ENCODE measurements around the gene GOLIM4.
"Not testable (repeated sequence)": the region's sequence is repeated elsewhere in the genome, so short reads cannot be mapped to it uniquely, and the experiment has no call there.

Gene GOLIM4

GRCh38 chr3:168047190-168047795 is 48.4 kb downstream of the GOLIM4 start:
- DNase-seq (ENCODE audit: low spot score) = peak; percentile 89

- DNase-seq (ENCODE audit: low spot score) = peak; percentile 21
Observed at GRCh38 chr3:168044049-168044448, 51.7 kb downstream of the GOLIM4 start.

DNA sequence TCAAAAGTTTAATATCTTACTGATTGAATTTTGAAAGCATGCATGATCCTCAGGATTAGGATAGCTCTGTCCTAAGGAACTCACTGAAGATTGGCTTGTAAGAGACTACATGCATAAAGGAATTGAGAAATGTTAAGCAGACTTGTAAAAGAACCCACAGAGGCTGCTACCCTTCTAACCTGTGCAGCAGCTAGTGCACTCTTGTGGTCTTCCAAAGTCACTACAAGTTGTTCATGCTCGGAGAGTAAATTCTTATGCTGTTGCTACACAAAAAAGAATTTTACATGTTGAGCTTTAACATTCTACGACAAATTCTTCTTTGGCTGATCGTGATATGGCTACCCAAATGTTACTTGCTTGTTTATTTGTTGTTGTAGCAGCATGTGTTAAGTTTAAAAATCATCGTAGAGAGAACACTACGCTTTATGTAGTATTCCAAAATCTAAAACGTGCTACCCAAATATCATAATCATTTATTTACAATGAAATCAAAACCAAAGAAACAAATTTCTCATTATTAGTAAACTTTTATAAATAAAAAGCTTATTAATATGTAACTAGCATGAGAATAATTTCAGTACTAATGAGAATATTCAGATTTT is 55.0 kb downstream of the GOLIM4 start:
- DNase-seq (ENCODE audit: low spot score) = peak; percentile 73

DNA sequence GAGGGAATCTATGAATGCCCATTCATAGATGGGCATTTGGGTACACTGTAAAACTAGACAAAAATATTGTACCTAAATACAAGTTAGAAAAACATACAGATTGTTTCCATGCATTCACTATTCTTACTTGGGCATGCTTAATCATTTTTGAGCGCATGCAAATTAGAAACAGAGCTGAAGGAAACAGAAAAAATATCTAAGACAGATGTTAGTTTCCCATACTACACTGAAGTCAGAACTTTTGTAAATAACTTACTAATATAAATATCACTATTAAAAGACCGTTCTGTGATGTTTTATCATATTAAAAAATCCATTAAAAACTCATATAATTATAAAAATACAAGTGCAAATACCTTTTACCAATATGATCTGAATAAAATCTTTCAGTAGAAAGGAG is 58.7 kb downstream of the GOLIM4 start:
- DNase-seq (ENCODE audit: low spot score) = no peak

- no peak for DNase-seq (ENCODE audit: low spot score)
Observed at GRCh38 chr3:168036619-168037018, 59.1 kb downstream of the GOLIM4 start.

GRCh38 chr3:168034152-168034928 is 61.4 kb downstream of the GOLIM4 start:
- no peak for DNase-seq (ENCODE audit: low spot score)

- no peak for DNase-seq (ENCODE audit: low spot score)
Observed at GRCh38 chr3:168030577-168030976, 65.1 kb downstream of the GOLIM4 start.

DNA sequence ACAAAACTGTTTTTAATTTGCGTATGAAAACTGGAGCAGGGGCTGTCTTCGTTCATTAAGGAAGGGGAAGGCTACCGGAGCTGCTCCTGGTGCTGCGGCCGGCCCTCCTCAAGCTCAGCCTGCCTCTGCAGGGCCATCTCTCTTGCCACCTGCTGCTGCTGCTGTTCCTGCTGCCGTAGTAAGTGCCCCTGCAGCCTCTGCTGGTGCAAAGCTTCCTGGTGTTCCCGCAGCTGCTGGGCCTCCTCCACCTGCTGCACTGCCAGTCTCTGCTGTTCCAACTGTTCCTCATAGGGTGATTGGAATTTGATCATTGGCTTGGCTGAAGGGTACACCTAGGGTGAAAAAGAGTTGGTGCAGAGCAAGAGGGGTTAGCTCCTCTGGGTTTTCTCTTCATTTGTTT is 66.0 kb downstream of the GOLIM4 start:
- DNase-seq (ENCODE audit: low spot score) = no peak

GRCh38 chr3:168028086-168028485 is 67.6 kb downstream of the GOLIM4 start:
- no peak for DNase-seq (ENCODE audit: low spot score)

- DNase-seq (ENCODE audit: low spot score) = no peak
Observed at GRCh38 chr3:168026764-168027163, 69.0 kb downstream of the GOLIM4 start.

GRCh38 chr3:168025076-168025475 is 70.6 kb downstream of the GOLIM4 start:
- no peak for DNase-seq (ENCODE audit: low spot score)

- DNase-seq (ENCODE audit: low spot score) = no peak
Observed at GRCh38 chr3:168024537-168024941, 71.2 kb downstream of the GOLIM4 start.

GRCh38 chr3:168021737-168022450 is 73.8 kb downstream of the GOLIM4 start:
- no peak for DNase-seq (ENCODE audit: low spot score)

- not testable (repeated sequence) for DNase-seq (ENCODE audit: low spot score)
Observed at GRCh38 chr3:168011280-168011679, 84.4 kb downstream of the GOLIM4 start.

DNA sequence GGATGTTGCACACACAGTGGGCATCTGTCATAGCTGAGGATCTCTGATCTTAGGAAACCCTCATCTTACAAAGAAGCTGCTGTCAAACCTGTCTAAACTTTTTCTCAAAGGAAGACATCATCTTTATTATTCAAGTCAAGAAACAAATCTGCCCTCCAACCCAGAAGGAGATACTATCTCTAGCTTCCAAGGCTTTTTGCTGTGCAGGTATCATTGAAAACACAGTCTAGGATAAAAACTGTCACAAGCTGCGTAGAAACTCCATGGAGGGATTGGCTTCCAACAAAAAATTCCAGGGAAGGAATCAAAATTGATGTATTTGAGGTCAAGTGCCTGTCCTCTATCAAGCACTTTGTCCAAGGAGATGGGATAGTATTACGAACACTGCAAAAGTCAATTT is 89.1 kb downstream of the GOLIM4 start:
- no peak for DNase-seq (ENCODE audit: low spot score)

GRCh38 chr3:168003911-168004310 is 91.8 kb downstream of the GOLIM4 start:
- DNase-seq (ENCODE audit: low spot score) = no peak

DNA sequence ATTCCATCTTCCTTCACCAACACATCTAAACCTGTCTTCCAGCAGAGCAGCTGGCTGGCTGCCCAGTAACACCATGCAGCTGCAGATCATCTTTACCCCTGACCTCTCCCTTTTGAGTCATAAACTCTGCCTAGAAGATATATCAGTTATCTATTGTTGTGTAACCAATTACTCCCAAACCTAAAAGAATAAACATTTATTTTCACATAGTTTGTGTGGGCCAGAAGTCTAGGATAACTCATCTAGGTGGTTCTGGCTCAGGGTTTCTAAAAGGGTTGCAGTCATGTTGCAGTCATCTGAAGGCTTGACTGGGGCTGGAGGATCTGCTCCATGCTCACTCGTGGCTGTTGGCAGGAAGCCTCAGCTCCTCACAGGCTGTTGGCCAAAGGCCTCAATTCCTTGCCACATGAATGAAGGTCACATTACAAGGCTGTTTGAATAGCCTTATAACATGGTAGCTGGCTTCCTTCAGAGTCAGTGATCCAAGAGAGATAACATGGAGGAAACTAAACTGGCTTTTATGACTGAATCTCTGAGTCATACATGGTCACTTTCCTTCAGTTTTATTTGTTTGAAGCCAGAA is 92.8 kb downstream of the GOLIM4 start:
- DNase-seq (ENCODE audit: low spot score) = no peak

GRCh38 chr3:168001244-168001643 is 94.5 kb downstream of the GOLIM4 start:
- DNase-seq (ENCODE audit: low spot score) = no peak

DNA sequence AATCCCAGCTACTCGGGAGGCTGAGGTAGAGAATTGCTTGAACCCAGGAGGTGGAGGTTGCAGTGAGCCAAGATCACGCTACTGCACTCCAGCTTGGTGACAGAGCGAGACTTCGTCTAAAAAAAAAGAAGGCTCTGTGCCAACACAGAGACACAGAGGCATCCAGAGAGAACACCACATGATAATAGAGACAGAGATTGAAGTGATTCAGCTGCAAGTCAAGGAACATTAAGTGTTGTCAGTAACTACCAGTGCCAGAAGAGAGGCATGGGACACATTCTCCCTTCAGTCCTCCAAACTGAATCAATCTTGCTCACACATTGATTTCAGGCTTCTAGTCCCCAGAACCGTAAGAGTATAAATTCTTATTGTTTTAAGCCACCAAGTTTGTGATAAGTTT is 97.5 kb downstream of the GOLIM4 start:
- no peak for DNase-seq (ENCODE audit: low spot score)

DNA sequence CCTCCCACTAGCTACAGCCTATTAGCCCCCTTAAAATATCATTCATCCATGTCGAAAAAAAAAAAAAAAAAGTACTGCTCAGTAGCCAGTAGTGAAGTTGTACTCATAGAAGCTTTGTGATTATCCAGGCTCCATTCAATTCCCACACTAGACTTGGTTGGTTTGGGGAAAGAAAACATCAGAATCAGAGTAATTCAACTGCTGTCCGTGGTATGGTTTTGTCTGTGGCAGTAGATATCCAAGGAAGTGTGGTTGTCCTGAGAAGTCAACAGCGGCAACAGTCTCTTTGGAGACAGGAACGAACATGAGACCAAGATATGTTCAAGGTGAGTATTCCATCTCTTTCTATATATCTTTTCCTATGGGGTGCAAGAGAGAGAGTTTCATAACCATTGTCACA is 99.2 kb downstream of the GOLIM4 start:
- DNase-seq (ENCODE audit: low spot score) = no peak

- no peak for DNase-seq (ENCODE audit: low spot score)
Observed at GRCh38 chr3:167992381-167992780, 103.3 kb downstream of the GOLIM4 start.

GRCh38 chr3:167991213-167991612 is 104.5 kb downstream of the GOLIM4 start:
- no peak for DNase-seq (ENCODE audit: low spot score)

All from Ammon's horn (tissue), 1 donor.